ENCODE data around the gene SFMBT1. TPM values are rescaled to one million over a fixed set of nuclear protein-coding genes. Genes with fewer than 3 reads are reported as not detected.

The SFMBT1 gene
- total and polyA plus RNA-seq, 8 donors: 4.9 to 15.8 (median 12.8) TPM

GRCh38 chr3:53085476-53085875, 39.6 kb upstream of the SFMBT1 start:
- WGBS, 2 donors: 81 to 84% methylated on average over 10 of the region's 10 CpGs
- DNase-seq (peak in 1 of 6 donors; percentile 19), ATAC-seq (no peak), FAIRE-seq (no peak)
- intact Hi-C loops (cut with DNase I): no loop called here
- H3K9me3 ChIP-seq: no peaks in the 10 kb centered on the region
- TF ChIP-seq CTCF (IDR thresholded peaks at IDR 0.05): no peak
- H3K4me3 ChIP-seq: no peak overlapping the region
- no peaks in the 10 kb centered on the region for H3K36me3 ChIP-seq
- H3K4me1 ChIP-seq: peaks cover 0 to 3% (median 0%) of the 10 kb centered on the region in 3 donors
- H3K27me3 ChIP-seq: no peaks in the 10 kb centered on the region
- peak overlapping the region in 1 of 4 donors; percentile 55 for H3K27ac ChIP-seq

DNA sequence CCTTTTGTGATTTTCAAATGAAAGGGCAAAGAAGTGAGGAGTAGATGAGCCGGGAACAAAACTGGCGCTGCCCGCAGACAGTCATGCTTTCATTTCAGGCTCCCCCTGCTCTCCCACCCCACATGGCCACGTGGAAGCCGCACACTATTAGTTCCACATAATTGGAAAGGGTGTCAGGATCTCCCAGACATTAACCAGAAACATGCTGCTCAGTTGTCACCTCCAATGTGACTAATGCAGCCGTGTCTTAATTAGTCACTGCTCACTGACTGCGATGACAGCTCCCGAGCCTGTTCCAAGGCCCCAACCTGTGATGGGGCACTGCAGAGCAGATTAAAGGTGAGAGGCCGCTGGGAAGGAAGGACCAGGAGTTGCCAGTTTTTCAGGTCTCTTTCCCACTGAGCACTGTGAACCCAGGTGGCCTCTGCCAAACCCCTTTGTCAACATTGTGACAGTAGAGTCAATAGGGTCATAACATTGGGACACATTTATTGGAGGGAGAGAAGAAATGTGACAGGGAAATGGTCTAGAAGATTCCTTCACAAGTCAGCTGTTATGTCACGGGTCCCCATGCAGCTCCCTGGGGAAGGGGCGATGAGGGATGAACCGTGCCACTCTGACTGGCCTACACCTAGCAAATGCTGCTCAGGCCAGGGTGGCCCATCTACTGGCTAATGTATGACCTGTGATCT, 38.6 kb upstream of the SFMBT1 start:
- TF ChIP-seq CTCF (IDR thresholded peaks at IDR 0.05): no peak
- ATAC-seq: peak; percentile 44 to 72 (median 70)
- no peak for FAIRE-seq
- peaks cover 0 to 3% (median 0%) of the 10 kb centered on the region in 3 donors for H3K4me1 ChIP-seq
- DNase-seq: peak in 3 of 6 donors; percentile 33 to 60 (median 52)
- intact Hi-C loops (cut with DNase I): no loop called here
- no peak overlapping the region for H3K4me3 ChIP-seq
- peak overlapping the region in 3 of 4 donors; percentile 33 to 55 (median 44) for H3K27ac ChIP-seq
- H3K27me3 ChIP-seq: no peaks in the 10 kb centered on the region
- 37 to 55% methylated on average over 12 of the region's 12 CpGs for WGBS, 2 donors
- H3K9me3 ChIP-seq: no peaks in the 10 kb centered on the region
- no peaks in the 10 kb centered on the region for H3K36me3 ChIP-seq

DNA sequence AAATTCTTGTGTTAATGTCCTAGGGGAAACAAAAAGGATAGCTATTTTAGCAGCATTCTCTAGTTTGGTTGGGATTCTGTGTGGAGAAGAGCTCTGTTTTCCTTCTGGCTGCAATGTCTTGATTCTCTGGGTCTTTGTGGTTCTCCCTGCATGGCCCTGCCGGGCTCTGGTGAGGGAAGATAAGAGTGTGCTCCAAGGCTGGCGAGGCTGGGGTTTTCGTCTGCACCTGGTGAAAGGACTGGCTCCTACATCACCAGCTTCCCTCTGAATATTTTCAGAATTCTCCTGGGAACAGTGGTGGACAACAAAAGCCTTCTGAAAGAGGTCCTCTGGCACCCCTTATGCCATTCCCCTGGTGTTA, 38.1 kb upstream of the SFMBT1 start:
- no peak for TF ChIP-seq CTCF (IDR thresholded peaks at IDR 0.05)
- intact Hi-C loops (cut with DNase I): no loop called here
- WGBS, 2 donors: 15 to 26% methylated on average over 3 of the region's 3 CpGs
- H3K4me3 ChIP-seq: no peak overlapping the region
- peak overlapping the region in 3 of 4 donors; percentile 33 to 55 (median 44) for H3K27ac ChIP-seq
- no peaks in the 10 kb centered on the region for H3K9me3 ChIP-seq
- ATAC-seq: peak; percentile 17 to 31 (median 24)
- no peak for FAIRE-seq
- DNase-seq: peak in 1 of 6 donors; percentile 51
- peaks cover 0 to 3% (median 0%) of the 10 kb centered on the region in 3 donors for H3K4me1 ChIP-seq
- H3K36me3 ChIP-seq: no peaks in the 10 kb centered on the region
- no peaks in the 10 kb centered on the region for H3K27me3 ChIP-seq

GRCh38 chr3:53083521-53083920, 37.6 kb upstream of the SFMBT1 start:
- DNase-seq: peak in 3 of 6 donors; percentile 34 to 55 (median 49)
- intact Hi-C loops (cut with DNase I): no loop called here
- Histone ChIP-seq H3K36me3 (no peaks in the 10 kb centered on the region), H3K9me3 (no peaks in the 10 kb centered on the region), H3K27ac (peak overlapping the region in 2 of 4 donors; percentile 44 to 55), H3K4me3 (no peak overlapping the region), H3K27me3 (no peaks in the 10 kb centered on the region), H3K4me1 (peaks cover 0 to 3% (median 0%) of the 10 kb centered on the region in 3 donors)
- TF ChIP-seq CTCF (IDR thresholded peaks at IDR 0.05): no peak
- peak; percentile 16 to 36 (median 26) for ATAC-seq
- FAIRE-seq: no peak
- WGBS, 2 donors: 56 to 59% methylated on average over 8 of the region's 8 CpGs

GRCh38 chr3:53082736-53083135, 36.9 kb upstream of the SFMBT1 start:
- intact Hi-C loops (cut with DNase I): no loop called here
- Histone ChIP-seq H3K9me3 (no peaks in the 10 kb centered on the region), H3K27me3 (no peaks in the 10 kb centered on the region), H3K27ac (no peak overlapping the region), H3K4me1 (peaks cover 0 to 3% (median 0%) of the 10 kb centered on the region in 3 donors), H3K36me3 (no peaks in the 10 kb centered on the region), H3K4me3 (no peak overlapping the region)
- WGBS, 2 donors: 72 to 76% methylated on average over 8 of the region's 8 CpGs
- no peak for TF ChIP-seq CTCF (IDR thresholded peaks at IDR 0.05)
- FAIRE-seq (no peak), DNase-seq (peak in 1 of 6 donors; percentile 15), ATAC-seq (no peak)
